Measurements from ENCODE around the gene COL20A1.

DNA sequence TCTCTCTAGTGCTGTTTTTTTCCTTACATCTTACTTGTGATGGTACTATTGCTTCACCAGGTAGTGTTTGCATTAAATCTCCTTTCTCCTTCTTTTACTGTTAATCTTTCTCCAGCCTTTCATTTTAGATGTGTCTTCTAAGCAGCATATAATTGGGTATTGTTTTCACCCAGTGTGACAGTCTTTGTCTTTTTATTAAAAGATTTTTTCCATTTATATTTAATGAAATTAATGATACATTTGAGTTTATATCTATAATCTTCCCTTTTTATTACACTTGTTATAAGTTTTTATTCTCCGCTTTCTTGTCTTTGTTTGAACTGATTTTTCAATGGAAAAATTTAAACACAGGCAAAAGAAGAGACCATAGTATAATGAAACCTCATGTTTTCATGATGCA is 8.7 kb downstream of the COL20A1 start:
- no peak for TF ChIP-seq CTCF (IDR thresholded peaks at IDR 0.05)
- no peak for TF ChIP-seq POLR2A (IDR thresholded peaks at IDR 0.05; ENCODE audit: low read depth)

All from esophagus muscularis mucosa (tissue), 3 donors.